HepG2 (cell line): ENCODE data around the gene PAK1. TPM values are rescaled to one million over a fixed set of nuclear protein-coding genes. Genes with fewer than 3 reads are reported as not detected.

Experiments
- ATAC-seq: fragments of 200-7000 bp; cut with Tn5 transposase; 3 replicates; pipeline ENCODE4 v1.9.1; 2020; ENCODE audit warnings: mild to moderate bottlenecking, moderate library complexity
- BruUV-seq: library from RNA; stranded (reverse); fragments of 400-500 nt; replicated peaks from 2 replicates; lab custom pipeline; 2021; lab: Mats Ljungman, UMichigan
- CTCF ChIA-PET: fragments of 300-600 bp; formaldehyde crosslinking; extraction: SDS; loops from one replicate; lab custom pipeline; 2021; ENCODE audit warnings: low total read pairs, inconsistent platforms, low intra/inter-chr PET ratio; lab: Yijun Ruan, JAX
- POLR2A ChIA-PET: fragments of 350-600 bp; sonication (Branson Sonifier 250); formaldehyde crosslinking; loops from one replicate; lab custom pipeline; 2020; ENCODE audit warnings: antibody characterized with exemption, inconsistent platforms; lab: Yijun Ruan, JAX
- DNase-seq: peaks from one replicate; pipeline ENCODE4 v3.0.0-alpha.2; 2015; ENCODE audit warnings: low spot score
- FAIRE-seq: peaks from 3 replicates; lab custom pipeline; 2011; peaks lifted over from hg19 to GRCh38; lab: Jason Lieb, UNC
- H2AFZ ChIP-seq: one replicate; pipeline ENCODE4 v1.6.1; 2011; ENCODE audit warnings: low read length, inconsistent platforms
- H3K27ac ChIP-seq: fragments of 300-600 bp; 3 replicates; pipeline ENCODE4 v1.8.0; 2011; ENCODE audit warnings: mixed run types, mild to moderate bottlenecking, mixed read lengths, low read length, inconsistent platforms; ENCODE audit not compliant: insufficient read depth; ENCODE audit errors: extremely low read length
- H3K27me3 ChIP-seq, 2 experiments: fragments of 200-600 bp in 1 of 2; 2 replicates in 1 of 2; 3 replicates in 1 of 2; pipeline versions ENCODE4 v1.6.0 to v1.8.0; 2011; ENCODE audit warnings: low read length in 2 of 2, mild to moderate bottlenecking in 2 of 2, moderate library complexity in 2 of 2, inconsistent platforms in 1 of 2; ENCODE audit not compliant: insufficient read depth in 2 of 2, control insufficient read depth in 1 of 2
- H3K36me3 ChIP-seq, 2 experiments: fragments of 200-600 bp in 1 of 2; replicated peaks in 1 of 2; 2 replicates in 1 of 2; 3 replicates in 1 of 2; pipeline versions ENCODE4 v1.5.1 to v1.8.0; 2011; ENCODE audit warnings: low read length in 2 of 2, inconsistent platforms in 1 of 2; ENCODE audit not compliant: insufficient read depth in 2 of 2, control insufficient read depth in 1 of 2
- H3K4me1 ChIP-seq: 2 replicates; pipeline ENCODE4 v1.5.1; 2012; ENCODE audit warnings: low read length, inconsistent platforms; ENCODE audit not compliant: insufficient read depth
- H3K4me2 ChIP-seq: 2 replicates; pipeline ENCODE4 v1.6.0; 2011; ENCODE audit warnings: low read depth, low read length, inconsistent platforms
- H3K4me3 ChIP-seq, 3 experiments: fragments of 200-600 bp in 1 of 3; sonication (generic), shearing (Covaris generic) in 1 of 3; replicated peaks in 1 of 3; 2 replicates each; pipeline ENCODE4 v1.5.1; 2011 to 2016; ENCODE audit warnings: low read length in 3 of 3, inconsistent platforms in 2 of 3, low read depth in 2 of 3, mild to moderate bottlenecking in 2 of 3, control low read depth in 1 of 3, mixed read lengths in 1 of 3; ENCODE audit not compliant: insufficient read depth in 1 of 3
- H3K79me2 ChIP-seq: one replicate; pipeline ENCODE4 v1.6.1; 2011; ENCODE audit warnings: low read length, inconsistent platforms; ENCODE audit not compliant: insufficient read depth
- H3K9ac ChIP-seq: 2 replicates; pipeline ENCODE4 v1.6.0; 2011; ENCODE audit warnings: mild to moderate bottlenecking, low read depth, low read length, inconsistent platforms; ENCODE audit not compliant: insufficient read depth
- H3K9me3 ChIP-seq: 2 replicates; pipeline ENCODE4 v1.5.1; 2012; ENCODE audit warnings: mild to moderate bottlenecking, low read length
- H4K20me1 ChIP-seq: 2 replicates; pipeline ENCODE4 v1.6.0; 2011; ENCODE audit warnings: inconsistent platforms, mild to moderate bottlenecking, low read length, moderate library complexity; ENCODE audit not compliant: insufficient read depth
- AHDC1 ChIP-seq: sonication (generic); formaldehyde crosslinking; IDR thresholded peaks from 2 replicates; pipeline ENCODE4 v1.5.1; 2020; ENCODE audit warnings: mild to moderate bottlenecking, missing genetic modification reagents, borderline replicate concordance
- KLF12 ChIP-seq: sonication (generic); formaldehyde crosslinking; IDR thresholded peaks from 2 replicates; pipeline ENCODE4 v1.4.0; 2020; ENCODE audit warnings: missing genetic modification reagents, borderline replicate concordance
- MXD4 ChIP-seq: IDR thresholded peaks from 2 replicates; pipeline ENCODE4 v1.6.1; 2016; ENCODE audit warnings: mild to moderate bottlenecking, missing biosample characterization, missing genetic modification reagents
- ZMYM3 ChIP-seq: sonication (generic); formaldehyde crosslinking; IDR thresholded peaks from 2 replicates; pipeline ENCODE4 v1.5.1; 2020; ENCODE audit warnings: mild to moderate bottlenecking, missing genetic modification reagents
- ZMYM4 ChIP-seq: sonication (generic); formaldehyde crosslinking; IDR thresholded peaks from 2 replicates; pipeline ENCODE4 v1.8.1; 2023; ENCODE audit warnings: mild to moderate bottlenecking, missing genetic modification reagents
- ZNF17 ChIP-seq: sonication (generic); formaldehyde crosslinking; IDR thresholded peaks from 2 replicates; pipeline ENCODE4 v1.5.0; 2020; ENCODE audit warnings: mild to moderate bottlenecking, missing genetic modification reagents
- WGBS: methylation state at CpG from one replicate; pipeline ENCODE4 v1.1.6; 2017; ENCODE audit warnings: low lambda C conversion rate; 5-methylcytosine and 5-hydroxymethylcytosine counted together
- in situ Hi-C: cut with HindIII; loops from 2 replicates; pipeline ENCODE4 v1.10.0; 2017; ENCODE audit warnings: low pct_unique_long_range_greater_than_20kb; ENCODE audit not compliant: extremely low pct_ligation_motif_present
- intact Hi-C: fragments of 100-400 bp; cut with micrococcal nuclease; formaldehyde crosslinking; loops from one replicate; pipeline ENCODE4 v1.10.0; 2022; ENCODE audit not compliant: unreplicated experiment
- polyA plus RNA-seq, 8 experiments: library from polyadenylated mRNA; depleted of rRNA in 3 of 8; stranded (reverse) in 7 of 8; unstranded in 1 of 8; fragments of >200 nt; fragmentation: Illumina TruSeq in 4 of 8; extraction: Trizol in 4 of 8; gene quantifications; 2 replicates each; pipeline versions ENCODE4 v1.2.1 to v1.2.3, GENCODE V29; 2011 to 2016; ENCODE audit warnings: low read depth in 4 of 8, missing spikeins in 1 of 8, mixed read lengths in 1 of 8; ENCODE audit not compliant: insufficient read depth in 1 of 8
- total RNA-seq, 5 experiments: library from RNA; depleted of rRNA; stranded (reverse); fragments of >200 nt; fragmentation: Illumina TruSeq; extraction: Trizol; gene quantifications; 2 replicates each; pipeline ENCODE4 v1.2.3, GENCODE V29; 2016; ENCODE audit warnings: low read depth in 1 of 5
- TF ChIP-seq, protein P1 (sequence below): sonication (generic); formaldehyde crosslinking; IDR thresholded peaks from 2 replicates; pipeline ENCODE4 v1.5.0; 2020; ENCODE audit warnings: mild to moderate bottlenecking, missing genetic modification reagents
- TF ChIP-seq, protein P2 (sequence below): sonication (generic); formaldehyde crosslinking; conservative IDR thresholded peaks from 2 replicates; pipeline ENCODE4 v1.4.0; 2020; ENCODE audit warnings: missing genetic modification reagents

PAK1 gene
- total and polyA plus RNA-seq, 2 of the 13 experiments (the other 11 are each of a cell fraction or from before 2014, with no cell fraction given): 1.5 to 4.3 TPM

- DNase-seq (no peak), FAIRE-seq (no peak), ATAC-seq (no peak)
- Histone ChIP-seq H3K4me3 (no peak overlapping the region), H3K36me3 (no peaks in the 10 kb centered on the region), H4K20me1 (no peaks in the 10 kb centered on the region), H3K9me3 (no peaks in the 10 kb centered on the region), H3K9ac (no peak overlapping the region), H3K27ac (no peak overlapping the region), H3K79me2 (no peaks in the 10 kb centered on the region), H3K4me2 (no peak overlapping the region), H2AFZ (no peak overlapping the region), H3K27me3 (peaks cover 1 to 3% of the 10 kb centered on the region in 2 experiments; a peak in 1 of 5 replicates), H3K4me1 (no peaks in the 10 kb centered on the region)
- no TSS peak for BruUV-seq
- POLR2A ChIA-PET: no interaction called here
- CTCF ChIA-PET: no interaction called here
- in situ Hi-C loops (no loop called here), intact Hi-C loops (no loop called here)
- WGBS: 3% methylated on average over 4 of the region's 5 CpGs
- TF ChIP-seq ZMYM4 (CRISPR knock-in tag) (no peak), ZNF17 (no peak), KLF12 (CRISPR knock-in tag) (no peak)
- TF ChIP-seq, protein P1, sequence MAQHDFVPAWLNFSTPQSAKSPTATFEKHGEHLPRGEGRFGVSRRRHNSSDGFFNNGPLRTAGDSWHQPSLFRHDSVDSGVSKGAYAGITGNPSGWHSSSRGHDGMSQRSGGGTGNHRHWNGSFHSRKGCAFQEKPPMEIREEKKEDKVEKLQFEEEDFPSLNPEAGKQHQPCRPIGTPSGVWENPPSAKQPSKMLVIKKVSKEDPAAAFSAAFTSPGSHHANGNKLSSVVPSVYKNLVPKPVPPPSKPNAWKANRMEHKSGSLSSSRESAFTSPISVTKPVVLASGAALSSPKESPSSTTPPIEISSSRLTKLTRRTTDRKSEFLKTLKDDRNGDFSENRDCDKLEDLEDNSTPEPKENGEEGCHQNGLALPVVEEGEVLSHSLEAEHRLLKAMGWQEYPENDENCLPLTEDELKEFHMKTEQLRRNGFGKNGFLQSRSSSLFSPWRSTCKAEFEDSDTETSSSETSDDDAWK: no peak
Measured at GRCh38 chr11:77287615-77288273, 186.2 kb downstream of the PAK1 start.

GRCh38 chr11:77287136-77287535, 186.8 kb downstream of the PAK1 start:
- 51% methylated on average over 3 of the region's 3 CpGs for WGBS
- Histone ChIP-seq H3K36me3 (no peaks in the 10 kb centered on the region), H2AFZ (no peak overlapping the region), H3K9ac (no peak overlapping the region), H3K27ac (no peak overlapping the region), H4K20me1 (no peaks in the 10 kb centered on the region), H3K27me3 (peaks cover 1 to 3% of the 10 kb centered on the region in 2 experiments; a peak in 1 of 5 replicates), H3K4me2 (no peak overlapping the region), H3K9me3 (no peaks in the 10 kb centered on the region), H3K4me3 (no peak overlapping the region), H3K79me2 (no peaks in the 10 kb centered on the region), H3K4me1 (no peaks in the 10 kb centered on the region)
- DNase-seq: no peak
- FAIRE-seq: no peak
- ChIA-PET CTCF (no interaction called here), POLR2A (no interaction called here)
- intact Hi-C loops (no loop called here), in situ Hi-C loops (no loop called here)
- BruUV-seq: no TSS peak
- no peak for ATAC-seq
- TF ChIP-seq AHDC1 (CRISPR knock-in tag) (no peak), MXD4 (no peak), ZMYM3 (no peak)
- TF ChIP-seq, protein P2, sequence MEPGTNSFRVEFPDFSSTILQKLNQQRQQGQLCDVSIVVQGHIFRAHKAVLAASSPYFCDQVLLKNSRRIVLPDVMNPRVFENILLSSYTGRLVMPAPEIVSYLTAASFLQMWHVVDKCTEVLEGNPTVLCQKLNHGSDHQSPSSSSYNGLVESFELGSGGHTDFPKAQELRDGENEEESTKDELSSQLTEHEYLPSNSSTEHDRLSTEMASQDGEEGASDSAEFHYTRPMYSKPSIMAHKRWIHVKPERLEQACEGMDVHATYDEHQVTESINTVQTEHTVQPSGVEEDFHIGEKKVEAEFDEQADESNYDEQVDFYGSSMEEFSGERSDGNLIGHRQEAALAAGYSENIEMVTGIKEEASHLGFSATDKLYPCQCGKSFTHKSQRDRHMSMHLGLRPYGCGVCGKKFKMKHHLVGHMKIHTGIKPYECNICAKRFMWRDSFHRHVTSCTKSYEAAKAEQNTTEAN (CRISPR knock-in tag): no peak
